Measurements from ENCODE around the gene SMIM13.

DNA sequence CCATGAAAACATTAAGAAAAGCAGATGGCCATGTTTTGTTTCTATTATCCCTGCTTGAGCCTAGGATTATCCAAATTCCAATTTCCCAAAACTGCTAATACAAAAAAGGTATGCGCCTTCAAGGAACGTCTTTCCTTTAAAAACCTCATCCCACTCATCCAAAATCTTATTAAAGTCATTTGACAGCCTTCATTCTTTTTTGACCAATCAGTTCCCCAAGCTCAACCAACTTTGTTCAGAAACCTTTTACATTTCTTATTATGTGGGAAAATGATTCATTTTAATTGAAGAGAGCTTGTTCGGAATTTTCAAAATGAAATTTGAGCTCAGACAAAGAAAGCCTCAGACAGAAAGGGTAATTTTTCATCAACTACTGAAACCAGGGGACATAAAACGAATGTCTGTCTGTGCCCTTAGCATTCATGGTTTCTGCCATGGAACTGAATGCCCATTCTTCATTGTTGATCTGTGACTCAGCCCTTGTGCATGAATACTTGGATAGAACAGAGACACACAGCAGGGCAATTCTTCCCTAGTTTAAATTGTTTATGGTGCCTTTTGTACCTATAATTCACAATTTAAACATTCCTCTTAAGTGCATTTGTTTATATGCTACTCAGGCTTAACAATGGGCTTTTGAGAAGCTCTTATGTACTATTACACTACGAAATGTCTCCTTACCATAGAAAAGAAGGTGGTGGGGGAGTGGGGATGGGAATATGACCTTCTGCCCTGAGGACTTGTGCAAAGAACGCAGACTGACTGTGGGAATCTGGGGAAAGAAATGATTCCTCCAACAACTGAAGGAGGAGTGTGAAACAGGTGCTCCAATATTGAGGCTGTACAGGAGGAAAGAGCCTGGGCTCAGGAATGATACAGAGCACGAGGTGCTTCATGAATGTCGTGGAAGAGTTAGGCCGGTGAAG lies 67.7 kb downstream of the SMIM13 start:
- TF ChIP-seq CTCF (IDR thresholded peaks at IDR 0.05) (no peak), POLR2A (IDR thresholded peaks at IDR 0.05) (no peak)

All from Peyer's patch (tissue), 4 donors.